Astrocyte (in vitro differentiated cells and primary cell): Measurements from ENCODE around the gene CDHR5.

Experiments used
- EZH2 ChIP-seq: IDR thresholded peaks from 2 replicates; pipeline ENCODE4 v1.6.1; 2012; ENCODE audit warnings: mild to moderate bottlenecking, low read length, inconsistent platforms; ENCODE audit not compliant: insufficient read depth
- TF ChIP-seq, protein P1 (sequence below): IDR thresholded peaks from 2 replicates; pipeline ENCODE4 v1.5.1; 2011; ENCODE audit warnings: low read depth, mild to moderate bottlenecking, inconsistent platforms, low read length, moderate library complexity; ENCODE audit not compliant: insufficient read depth

DNA sequence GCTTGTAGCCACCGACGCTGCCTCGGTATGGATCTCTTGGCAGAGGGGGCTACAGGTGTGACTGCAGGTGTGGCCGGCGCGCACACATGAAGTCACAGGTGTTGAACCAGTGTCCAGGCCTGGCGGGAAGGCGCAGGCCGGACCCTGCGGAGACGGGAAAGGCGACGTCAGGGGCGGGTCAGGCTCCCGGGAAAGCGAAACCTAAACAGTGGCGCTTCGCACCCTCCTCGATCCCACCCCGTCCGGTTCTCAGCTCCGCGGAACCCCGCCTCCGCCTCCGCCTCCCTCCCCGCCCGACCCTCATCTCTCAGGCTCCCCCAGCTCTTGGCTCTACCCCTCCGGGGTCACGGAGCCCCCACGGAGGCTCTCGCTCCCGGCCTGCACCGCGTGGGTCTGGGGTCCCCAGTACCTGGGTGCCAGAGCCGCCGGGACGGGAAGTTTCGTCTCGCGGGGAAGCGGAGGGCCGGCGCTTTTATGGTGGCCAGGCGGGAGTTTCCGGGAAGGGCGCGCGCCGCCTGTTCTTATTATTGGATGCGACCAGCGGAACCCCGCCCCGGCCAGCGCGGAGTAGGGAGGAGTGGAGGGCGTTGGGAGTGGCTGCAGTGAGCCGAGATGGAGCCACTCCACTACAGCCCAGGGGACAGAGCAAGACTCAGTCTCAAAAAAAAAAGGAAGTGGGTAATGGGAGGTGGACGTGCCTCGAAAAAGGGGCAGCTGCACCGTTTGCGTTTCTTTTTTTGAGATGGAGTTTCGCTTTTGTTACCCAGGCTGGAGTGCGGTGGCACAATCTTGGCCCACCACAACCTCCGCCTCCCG is 9.0 kb downstream of the CDHR5 start, which contains the start of gene IRF7:
- TF ChIP-seq, protein P1, sequence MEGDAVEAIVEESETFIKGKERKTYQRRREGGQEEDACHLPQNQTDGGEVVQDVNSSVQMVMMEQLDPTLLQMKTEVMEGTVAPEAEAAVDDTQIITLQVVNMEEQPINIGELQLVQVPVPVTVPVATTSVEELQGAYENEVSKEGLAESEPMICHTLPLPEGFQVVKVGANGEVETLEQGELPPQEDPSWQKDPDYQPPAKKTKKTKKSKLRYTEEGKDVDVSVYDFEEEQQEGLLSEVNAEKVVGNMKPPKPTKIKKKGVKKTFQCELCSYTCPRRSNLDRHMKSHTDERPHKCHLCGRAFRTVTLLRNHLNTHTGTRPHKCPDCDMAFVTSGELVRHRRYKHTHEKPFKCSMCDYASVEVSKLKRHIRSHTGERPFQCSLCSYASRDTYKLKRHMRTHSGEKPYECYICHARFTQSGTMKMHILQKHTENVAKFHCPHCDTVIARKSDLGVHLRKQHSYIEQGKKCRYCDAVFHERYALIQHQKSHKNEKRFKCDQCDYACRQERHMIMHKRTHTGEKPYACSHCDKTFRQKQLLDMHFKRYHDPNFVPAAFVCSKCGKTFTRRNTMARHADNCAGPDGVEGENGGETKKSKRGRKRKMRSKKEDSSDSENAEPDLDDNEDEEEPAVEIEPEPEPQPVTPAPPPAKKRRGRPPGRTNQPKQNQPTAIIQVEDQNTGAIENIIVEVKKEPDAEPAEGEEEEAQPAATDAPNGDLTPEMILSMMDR: no peak
- no peak for TF ChIP-seq EZH2
